ENCODE data around the gene TRAPPC2L. TPM values are rescaled to one million over a fixed set of nuclear protein-coding genes. Genes with fewer than 3 reads are reported as not detected.

Gene TRAPPC2L
- total and polyA plus RNA-seq, 2 of the 13 experiments (the other 11 are each of a cell fraction or from before 2014, with no cell fraction given) = 96.3 to 107 TPM

DNA sequence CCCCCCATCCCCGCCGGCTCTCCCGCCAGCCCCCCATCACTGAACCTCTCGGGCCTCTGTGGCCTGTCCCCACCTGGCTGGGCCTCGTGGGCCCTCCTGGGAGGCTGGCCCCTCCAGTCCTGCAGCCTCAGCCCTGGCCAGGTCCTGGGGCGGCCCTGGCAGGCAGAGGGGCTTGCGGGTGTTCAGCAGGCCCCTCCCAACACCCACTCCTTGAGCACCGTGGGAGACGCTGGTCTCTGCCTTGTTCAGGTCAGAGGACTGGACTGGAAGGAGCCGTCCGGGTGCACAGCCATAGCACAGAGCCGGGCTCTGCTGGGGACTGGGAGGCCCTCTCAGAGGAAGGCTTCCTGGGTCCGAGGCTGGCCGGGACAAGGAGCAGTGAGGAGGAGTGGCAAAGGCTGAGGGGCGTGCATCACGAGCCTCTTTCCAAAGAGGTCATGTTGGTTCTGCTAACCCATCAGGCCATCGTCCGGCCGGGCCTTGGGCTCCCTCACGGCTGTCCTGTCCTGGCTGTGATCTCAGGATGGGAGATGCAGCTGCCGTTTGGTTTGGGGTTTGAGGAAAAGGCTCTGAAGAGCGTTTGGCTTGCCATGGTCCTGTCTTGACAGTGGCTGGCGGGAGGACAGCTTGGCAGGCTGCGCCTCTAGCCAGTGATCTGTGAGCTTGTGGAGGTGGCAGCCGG lies 15.9 kb downstream of the TRAPPC2L start:
- no peak overlapping the region for H3K4me2 ChIP-seq (ENCODE audit: low read depth, low read length)
- in situ Hi-C loops (cut with HindIII; ENCODE audit: extremely low pct_ligation_motif_present, low pct_unique_long_range_greater_than_20kb) = no loop called here
- H3K4me3 ChIP-seq (replicated peaks in 1 of 3; ENCODE audit: insufficient read depth in 1 of 3, low read depth in 2 of 3, low read length in 3 of 3) = no peak overlapping the region
- no TSS peak for BruUV-seq (replicated peaks)
- H3K4me1 ChIP-seq (ENCODE audit: insufficient read depth, low read length) = no peaks in the 10 kb centered on the region
- FAIRE-seq = no peak
- DNase-seq (ENCODE audit: low spot score) = no peak
- no peak for TF ChIP-seq ZNF274 (CRISPR knock-in tag; IDR thresholded peaks at IDR 0.05)
- TF ChIP-seq EZH2 (conservative IDR thresholded peaks at IDR 0.05; ENCODE audit: low read depth, low read length) = peak; percentile 33; the same call in 1 of the 2 replicates
- no peaks in the 10 kb centered on the region for H3K79me2 ChIP-seq (ENCODE audit: insufficient read depth, low read length)
- H3K27me3 ChIP-seq (ENCODE audit: control insufficient read depth in 1 of 2, insufficient read depth in 2 of 2, low read length in 2 of 2) = peaks cover 56 to 94% of the 10 kb centered on the region in 2 experiments
- ChIA-PET POLR2A (no interaction called here), CTCF (ENCODE audit: low intra/inter-chr PET ratio, low total read pairs) (no interaction called here)
- no peak for ATAC-seq
- H3K36me3 ChIP-seq (replicated peaks in 1 of 2; ENCODE audit: control insufficient read depth in 1 of 2, insufficient read depth in 2 of 2, low read length in 2 of 2) = no peaks in the 10 kb centered on the region
- WGBS (ENCODE audit: low lambda C conversion rate) = 3% methylated on average over 7 of the region's 25 CpGs
- no peak overlapping the region for H3K27ac ChIP-seq (ENCODE audit: extremely low read length, insufficient read depth, low read length)
- H3K9me3 ChIP-seq (ENCODE audit: low read length) = no peaks in the 10 kb centered on the region
- peaks cover 8% of the 10 kb centered on the region; the same call in 1 of the 2 replicates for H4K20me1 ChIP-seq (ENCODE audit: insufficient read depth, low read length)
- no peak overlapping the region for H2AFZ ChIP-seq (ENCODE audit: low read length)
- no peak overlapping the region for H3K9ac ChIP-seq (ENCODE audit: insufficient read depth, low read depth, low read length)
- intact Hi-C loops (cut with micrococcal nuclease; ENCODE audit: unreplicated experiment) = no loop called here

GRCh38 chr16:88874938-88875599 lies 18.1 kb downstream of the TRAPPC2L start:
- no TSS peak for BruUV-seq (replicated peaks)
- Histone ChIP-seq H3K4me3 (replicated peaks in 1 of 3; ENCODE audit: insufficient read depth in 1 of 3, low read depth in 2 of 3, low read length in 3 of 3) (no peak overlapping the region), H3K27ac (ENCODE audit: extremely low read length, insufficient read depth, low read length) (no peak overlapping the region), H3K9ac (ENCODE audit: insufficient read depth, low read depth, low read length) (no peak overlapping the region), H2AFZ (ENCODE audit: low read length) (no peak overlapping the region), H4K20me1 (ENCODE audit: insufficient read depth, low read length) (peaks cover 8% of the 10 kb centered on the region; the same call in 1 of the 2 replicates), H3K36me3 (replicated peaks in 1 of 2; ENCODE audit: control insufficient read depth in 1 of 2, insufficient read depth in 2 of 2, low read length in 2 of 2) (no peaks in the 10 kb centered on the region), H3K9me3 (ENCODE audit: low read length) (no peaks in the 10 kb centered on the region), H3K79me2 (ENCODE audit: insufficient read depth, low read length) (no peaks in the 10 kb centered on the region), H3K4me2 (ENCODE audit: low read depth, low read length) (no peak overlapping the region), H3K27me3 (ENCODE audit: control insufficient read depth in 1 of 2, insufficient read depth in 2 of 2, low read length in 2 of 2) (peaks cover 53 to 94% of the 10 kb centered on the region in 2 experiments), H3K4me1 (ENCODE audit: insufficient read depth, low read length) (peaks cover 8% of the 10 kb centered on the region)
- no peak for ATAC-seq
- TF ChIP-seq HNRNPLL (IDR thresholded peaks at IDR 0.05; ENCODE audit: low read depth, low read length, poor library complexity, severe bottlenecking) = peak; percentile 4
- peak; percentile 82 for TF ChIP-seq HNRNPL (IDR thresholded peaks at IDR 0.05; ENCODE audit: low read depth, low read length)
- TF ChIP-seq TAF1 (CRISPR knock-in tag; IDR thresholded peaks at IDR 0.05) = no peak
- ChIA-PET POLR2A (no interaction called here), CTCF (ENCODE audit: low intra/inter-chr PET ratio, low total read pairs) (no interaction called here)
- intact Hi-C loops (cut with micrococcal nuclease; ENCODE audit: unreplicated experiment) (no loop called here), in situ Hi-C loops (cut with HindIII; ENCODE audit: extremely low pct_ligation_motif_present, low pct_unique_long_range_greater_than_20kb) (no loop called here)
- no peak for DNase-seq (ENCODE audit: low spot score)
- no peak for FAIRE-seq
- WGBS (ENCODE audit: low lambda C conversion rate) = 55% methylated on average over 29 of the region's 34 CpGs

Data from HepG2 (cell line).